GM12865 (cell line): ENCODE measurements around the gene DCAF4.

Experiments
- DNase-seq: peaks from one replicate; pipeline ENCODE4 v3.0.0; 2010; ENCODE audit warnings: low read depth
- H3K4me3 ChIP-seq: 2 replicates; pipeline ENCODE4 v1.5.1; 2011; ENCODE audit warnings: mild to moderate bottlenecking, low read depth, low read length, control low read depth
- CTCF ChIP-seq: IDR thresholded peaks from 2 replicates; pipeline ENCODE4 v1.5.1; 2011; ENCODE audit warnings: low read length, control low read depth, low read depth, inconsistent platforms; ENCODE audit not compliant: insufficient read depth; ENCODE audit errors: missing control alignments

DCAF4 gene

GRCh38 chr14:72892879-72893635 is 33.2 kb upstream of the DCAF4 start:
- TF ChIP-seq CTCF, result no peak
- H3K4me3 ChIP-seq, result peak overlapping the region; percentile 84
- DNase-seq, result peak; percentile 45

GRCh38 chr14:72893636-72894322 is 32.5 kb upstream of the DCAF4 start, which contains the start of gene DPF3:
Gene DPF3, minus strand, starts transcription at chr14:72894101. Its CDS starts 13 bp downstream, at chr14:72894088.
- TF ChIP-seq CTCF, result no peak
- H3K4me3 ChIP-seq, result peak within 1 kb of the TSS; percentile 84
- DNase-seq, result peak; percentile 98

- H3K4me3 ChIP-seq, result peak overlapping the region; percentile 77
- no peak for DNase-seq
- TF ChIP-seq CTCF, result no peak
Measured at GRCh38 chr14:72894323-72894622, 32.0 kb upstream of the DCAF4 start.

GRCh38 chr14:72894623-72895378 is 31.5 kb upstream of the DCAF4 start:
- no peak for DNase-seq
- no peak for TF ChIP-seq CTCF
- H3K4me3 ChIP-seq, result peak overlapping the region; percentile 77

GRCh38 chr14:72898448-72898847 is 27.8 kb upstream of the DCAF4 start:
- no peak overlapping the region for H3K4me3 ChIP-seq
- TF ChIP-seq CTCF, result no peak
- DNase-seq, result no peak

GRCh38 chr14:72901361-72901760 is 24.9 kb upstream of the DCAF4 start:
- TF ChIP-seq CTCF, result no peak
- H3K4me3 ChIP-seq, result no peak overlapping the region
- DNase-seq, result no peak
